WTC11 (cell line): ENCODE measurements around the gene PDE6H. TPM values are rescaled to one million over a fixed set of nuclear protein-coding genes. Genes with fewer than 3 reads are reported as not detected.

Source experiments
- ATAC-seq: fragments of 200-7000 bp; cut with Tn5 transposase; 2 replicates; pipeline ENCODE4 v1.10.0; 2021; ENCODE audit warnings: mild to moderate bottlenecking, moderate library complexity
- CTCF ChIA-PET: fragments of 300-600 bp; sonication (Branson Sonifier 250); formaldehyde crosslinking; loops from one replicate; lab custom pipeline; 2021; ENCODE audit warnings: antibody characterized with exemption; lab: Charles Lee
- POLR2A ChIA-PET: fragments of 350-600 bp; sonication (Branson Sonifier 250); formaldehyde crosslinking; loops from one replicate; lab custom pipeline; 2021; ENCODE audit warnings: antibody characterized with exemption; lab: Charles Lee
- DNase-seq: peaks from one replicate; pipeline ENCODE4 v3.0.0; 2021; ENCODE audit warnings: low spot score
- H3K27ac Mint-ChIP-seq: 2 replicates; pipeline ENCODE4 v1.8.0; 2021; ENCODE audit warnings: mixed read lengths
- H3K27me3 Mint-ChIP-seq: 2 replicates; pipeline ENCODE4 v1.8.0; 2021; ENCODE audit warnings: low read depth, mild to moderate bottlenecking, moderate library complexity, mixed read lengths
- H3K36me3 Mint-ChIP-seq: 2 replicates; pipeline ENCODE4 v1.8.0; 2021; ENCODE audit warnings: mixed read lengths
- H3K4me1 Mint-ChIP-seq: 2 replicates; pipeline ENCODE4 v1.8.0; 2022; ENCODE audit warnings: mixed read lengths
- H3K4me3 Mint-ChIP-seq: 2 replicates; pipeline ENCODE4 v1.8.0; 2021; ENCODE audit warnings: mild to moderate bottlenecking, moderate library complexity, mixed read lengths
- H3K9me3 Mint-ChIP-seq: 2 replicates; pipeline ENCODE4 v1.8.0; 2021; ENCODE audit warnings: mixed read lengths
- ATF1 ChIP-seq: sonication (generic); formaldehyde crosslinking; IDR thresholded peaks from 2 replicates; pipeline ENCODE4 v1.8.1; 2023; ENCODE audit warnings: mild to moderate bottlenecking, moderate library complexity, missing genetic modification reagents
- CBFB ChIP-seq: sonication (generic); formaldehyde crosslinking; IDR thresholded peaks from 2 replicates; pipeline ENCODE4 v1.8.1; 2022; ENCODE audit warnings: mild to moderate bottlenecking, low read depth, missing genetic modification reagents
- ELF4 ChIP-seq: sonication (generic); formaldehyde crosslinking; IDR thresholded peaks from 2 replicates; pipeline ENCODE4 v1.8.1; 2022; ENCODE audit warnings: low read depth, mild to moderate bottlenecking, moderate library complexity, missing genetic modification reagents
- FOXJ3 ChIP-seq: sonication (generic); formaldehyde crosslinking; IDR thresholded peaks from 2 replicates; pipeline ENCODE4 v1.9.0; 2021; ENCODE audit warnings: missing genetic modification reagents, mild to moderate bottlenecking, borderline replicate concordance
- FOXK1 ChIP-seq: sonication (generic); formaldehyde crosslinking; IDR thresholded peaks from 2 replicates; pipeline ENCODE4 v1.8.0; 2022; ENCODE audit warnings: mild to moderate bottlenecking, moderate library complexity, missing genetic modification reagents
- GTF2I ChIP-seq: fragments of 250-450 bp; sonication (Bioruptor Pico); conservative IDR thresholded peaks from 2 replicates; pipeline ENCODE4 v1.4.0; 2021; ENCODE audit warnings: mild to moderate bottlenecking
- NFATC4 ChIP-seq: fragments of 250-450 bp; sonication (Bioruptor Pico); IDR thresholded peaks from 2 replicates; pipeline ENCODE4 v1.9.0; 2021; ENCODE audit warnings: mild to moderate bottlenecking
- NFE2L1 ChIP-seq: sonication (generic); formaldehyde crosslinking; IDR thresholded peaks from 2 replicates; pipeline ENCODE4 v1.8.1; 2023; ENCODE audit warnings: missing genetic modification reagents
- RORB ChIP-seq: fragments of 250-450 bp; sonication (Bioruptor Pico); IDR thresholded peaks from 2 replicates; pipeline ENCODE4 v1.9.0; 2021; ENCODE audit warnings: mild to moderate bottlenecking
- SMAD3 ChIP-seq: sonication (generic); formaldehyde crosslinking; IDR thresholded peaks from 2 replicates; pipeline ENCODE4 v1.8.0; 2022; ENCODE audit warnings: missing genetic modification reagents, mild to moderate bottlenecking, borderline replicate concordance
- SOX15 ChIP-seq: fragments of 250-450 bp; sonication (Bioruptor Pico); IDR thresholded peaks from 2 replicates; pipeline ENCODE4 v1.9.0; 2021; ENCODE audit warnings: mild to moderate bottlenecking
- SP1 ChIP-seq: sonication (generic); formaldehyde crosslinking; conservative IDR thresholded peaks from 2 replicates; pipeline ENCODE4 v1.8.1; 2022; ENCODE audit warnings: missing genetic modification reagents
- TEAD1 ChIP-seq: sonication (generic); formaldehyde crosslinking; IDR thresholded peaks from 2 replicates; pipeline ENCODE4 v1.8.0; 2022; ENCODE audit warnings: mild to moderate bottlenecking, missing genetic modification reagents
- TP53 ChIP-seq: sonication (generic); formaldehyde crosslinking; IDR thresholded peaks from 2 replicates; pipeline ENCODE4 v1.8.1; 2023; ENCODE audit warnings: mild to moderate bottlenecking, missing genetic modification reagents
- ZNF121 ChIP-seq: sonication (generic); formaldehyde crosslinking; IDR thresholded peaks from 2 replicates; pipeline ENCODE4 v1.8.0; 2023; ENCODE audit warnings: missing genetic modification reagents
- ZNF138 ChIP-seq: sonication (generic); formaldehyde crosslinking; conservative IDR thresholded peaks from 2 replicates; pipeline ENCODE4 v1.8.1; 2022; ENCODE audit warnings: mild to moderate bottlenecking, moderate library complexity, missing genetic modification reagents
- ZNF317 ChIP-seq: sonication (generic); formaldehyde crosslinking; IDR thresholded peaks from 2 replicates; pipeline ENCODE4 v1.8.1; 2023; ENCODE audit warnings: low read depth, mild to moderate bottlenecking, moderate library complexity, missing genetic modification reagents, borderline replicate concordance
- total RNA-seq: library from RNA; stranded (reverse); gene quantifications from 3 replicates; pipeline ENCODE4 v1.2.3, GENCODE V29; 2021
- TF ChIP-seq, protein P1 (sequence below): sonication (generic); formaldehyde crosslinking; IDR thresholded peaks from 2 replicates; pipeline ENCODE4 v1.8.1; 2023; ENCODE audit warnings: mild to moderate bottlenecking, moderate library complexity, missing genetic modification reagents
- TF ChIP-seq, protein P2 (sequence below): sonication (generic); formaldehyde crosslinking; IDR thresholded peaks from 2 replicates; pipeline ENCODE4 v1.8.1; 2023; ENCODE audit warnings: mild to moderate bottlenecking, missing genetic modification reagents, moderate library complexity
- TF ChIP-seq, protein P3 (sequence below): sonication (generic); formaldehyde crosslinking; IDR thresholded peaks from 2 replicates; pipeline ENCODE4 v1.8.0; 2022; ENCODE audit warnings: mild to moderate bottlenecking, missing genetic modification reagents
- TF ChIP-seq, protein P4 (sequence below): fragments of 250-450 bp; sonication (Bioruptor Pico); conservative IDR thresholded peaks from 2 replicates; pipeline ENCODE4 v1.9.0; 2021; ENCODE audit warnings: mild to moderate bottlenecking
- TF ChIP-seq, protein P5 (sequence below): sonication (generic); formaldehyde crosslinking; IDR thresholded peaks from 2 replicates; pipeline ENCODE4 v1.8.0; 2022; ENCODE audit warnings: mild to moderate bottlenecking, missing genetic modification reagents
- TF ChIP-seq, protein P6 (sequence below): fragments of 250-450 bp; sonication (Bioruptor Pico); IDR thresholded peaks from 2 replicates; pipeline ENCODE4 v1.9.0; 2021; ENCODE audit warnings: mild to moderate bottlenecking
- TF ChIP-seq, protein P7 (sequence below): fragments of 250-450 bp; sonication (Bioruptor Pico); IDR thresholded peaks from 2 replicates; pipeline ENCODE4 v1.9.0; 2021; ENCODE audit warnings: moderate library complexity, mild to moderate bottlenecking, inconsistent platforms, borderline replicate concordance
- TF ChIP-seq, protein P8 (sequence below): fragments of 250-450 bp; sonication (Bioruptor Pico); IDR thresholded peaks from 2 replicates; pipeline ENCODE4 v1.8.0; 2021; ENCODE audit warnings: mild to moderate bottlenecking

Gene PDE6H
- total RNA-seq, 1 experiment from 2014 or later: not detected

DNA sequence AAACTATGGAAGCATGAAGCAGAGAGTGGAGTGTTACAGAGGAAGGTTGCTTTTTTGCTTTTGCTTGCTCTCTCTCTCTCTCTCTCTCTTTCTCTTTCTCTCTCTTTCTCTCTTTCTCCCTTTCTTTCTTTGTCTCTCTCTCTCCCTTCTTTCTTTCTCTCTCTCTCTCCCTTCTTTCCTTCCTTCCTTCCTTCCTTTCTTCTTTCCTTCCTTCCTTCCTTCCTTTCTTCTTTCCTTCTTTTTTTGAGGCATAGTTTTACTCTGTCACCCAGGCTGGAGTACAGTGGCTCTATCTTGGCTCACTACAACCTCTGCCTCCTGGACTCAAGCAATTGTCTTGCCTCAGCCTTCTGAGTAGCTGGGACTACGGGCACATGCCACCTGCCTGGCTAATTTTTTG lies 19.1 kb upstream of the PDE6H start (continued):
- TF ChIP-seq SOX15 (CRISPR knock-in tag) (no peak), FOXK1 (CRISPR knock-in tag) (no peak), GTF2I (no peak)
- TF ChIP-seq, protein P1, sequence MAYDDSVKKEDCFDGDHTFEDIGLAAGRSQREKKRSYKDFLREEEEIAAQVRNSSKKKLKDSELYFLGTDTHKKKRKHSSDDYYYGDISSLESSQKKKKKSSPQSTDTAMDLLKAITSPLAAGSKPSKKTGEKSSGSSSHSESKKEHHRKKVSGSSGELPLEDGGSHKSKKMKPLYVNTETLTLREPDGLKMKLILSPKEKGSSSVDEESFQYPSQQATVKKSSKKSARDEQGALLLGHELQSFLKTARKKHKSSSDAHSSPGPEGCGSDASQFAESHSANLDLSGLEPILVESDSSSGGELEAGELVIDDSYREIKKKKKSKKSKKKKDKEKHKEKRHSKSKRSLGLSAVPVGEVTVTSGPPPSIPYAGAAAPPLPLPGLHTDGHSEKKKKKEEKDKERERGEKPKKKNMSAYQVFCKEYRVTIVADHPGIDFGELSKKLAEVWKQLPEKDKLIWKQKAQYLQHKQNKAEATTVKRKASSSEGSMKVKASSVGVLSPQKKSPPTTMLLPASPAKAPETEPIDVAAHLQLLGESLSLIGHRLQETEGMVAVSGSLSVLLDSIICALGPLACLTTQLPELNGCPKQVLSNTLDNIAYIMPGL: no peak
- TF ChIP-seq, protein P2, sequence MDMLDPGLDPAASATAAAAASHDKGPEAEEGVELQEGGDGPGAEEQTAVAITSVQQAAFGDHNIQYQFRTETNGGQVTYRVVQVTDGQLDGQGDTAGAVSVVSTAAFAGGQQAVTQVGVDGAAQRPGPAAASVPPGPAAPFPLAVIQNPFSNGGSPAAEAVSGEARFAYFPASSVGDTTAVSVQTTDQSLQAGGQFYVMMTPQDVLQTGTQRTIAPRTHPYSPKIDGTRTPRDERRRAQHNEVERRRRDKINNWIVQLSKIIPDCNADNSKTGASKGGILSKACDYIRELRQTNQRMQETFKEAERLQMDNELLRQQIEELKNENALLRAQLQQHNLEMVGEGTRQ (CRISPR knock-in tag): no peak
- TF ChIP-seq, protein P3, sequence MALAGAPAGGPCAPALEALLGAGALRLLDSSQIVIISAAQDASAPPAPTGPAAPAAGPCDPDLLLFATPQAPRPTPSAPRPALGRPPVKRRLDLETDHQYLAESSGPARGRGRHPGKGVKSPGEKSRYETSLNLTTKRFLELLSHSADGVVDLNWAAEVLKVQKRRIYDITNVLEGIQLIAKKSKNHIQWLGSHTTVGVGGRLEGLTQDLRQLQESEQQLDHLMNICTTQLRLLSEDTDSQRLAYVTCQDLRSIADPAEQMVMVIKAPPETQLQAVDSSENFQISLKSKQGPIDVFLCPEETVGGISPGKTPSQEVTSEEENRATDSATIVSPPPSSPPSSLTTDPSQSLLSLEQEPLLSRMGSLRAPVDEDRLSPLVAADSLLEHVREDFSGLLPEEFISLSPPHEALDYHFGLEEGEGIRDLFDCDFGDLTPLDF (CRISPR knock-in tag): no peak
- TF ChIP-seq, protein P4, sequence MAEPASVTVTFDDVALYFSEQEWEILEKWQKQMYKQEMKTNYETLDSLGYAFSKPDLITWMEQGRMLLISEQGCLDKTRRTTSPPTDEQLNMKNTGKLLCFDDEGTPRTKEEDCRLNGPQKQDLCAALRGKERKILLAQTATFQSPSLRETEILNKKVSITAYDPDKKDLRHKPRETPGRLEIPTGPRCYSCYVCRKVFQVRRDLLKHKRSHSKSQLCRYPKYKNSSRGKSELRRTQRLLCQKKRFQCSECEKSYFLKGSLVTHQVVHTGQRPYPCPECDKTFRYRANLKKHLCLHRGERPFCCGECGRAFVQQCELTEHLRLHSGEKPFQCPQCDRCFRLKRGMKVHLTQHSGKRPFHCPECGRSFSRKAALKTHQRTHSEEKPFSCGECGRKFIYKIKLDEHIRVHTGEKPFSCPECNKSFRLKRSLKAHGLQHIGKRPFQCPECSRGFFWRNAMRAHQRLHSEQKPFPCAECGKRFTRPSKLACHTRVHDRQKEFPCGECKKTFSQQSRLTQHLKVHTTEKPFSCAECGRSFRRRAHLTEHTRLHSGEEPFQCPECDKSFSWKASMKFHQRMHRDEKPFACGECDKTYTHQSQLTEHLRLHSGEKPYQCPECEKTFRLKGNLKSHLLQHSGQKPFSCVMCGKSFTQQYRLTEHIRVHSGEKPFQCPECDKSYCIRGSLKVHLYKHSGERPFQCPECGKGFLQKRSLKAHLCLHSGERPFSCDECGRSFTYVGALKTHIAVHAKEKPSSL (CRISPR knock-in tag): no peak

DNA sequence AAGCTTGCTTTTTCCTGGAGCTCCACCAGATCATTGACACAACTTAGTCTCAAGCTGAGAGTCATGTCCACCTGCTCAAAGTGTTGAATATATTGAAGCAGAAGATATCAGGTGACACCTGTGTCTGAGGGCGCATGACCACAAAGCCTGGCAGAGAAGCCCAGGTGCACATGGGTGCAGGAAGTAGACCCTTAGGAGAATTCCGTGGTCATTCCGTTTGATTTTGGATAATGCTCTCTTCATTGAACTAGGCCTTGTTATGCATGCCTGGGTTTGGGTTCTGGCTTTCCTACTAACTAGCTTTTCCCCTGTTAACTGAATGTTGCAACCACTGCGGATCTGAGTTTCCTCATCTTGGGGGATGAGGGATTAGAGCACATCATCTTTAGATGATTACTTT lies 18.6 kb upstream of the PDE6H start:
- no peak for ATAC-seq
- no peak overlapping the region for H3K4me3 Mint-ChIP-seq
- CTCF ChIA-PET: interaction anchor here (1.2 kb wide), 1 partner anchor 18 kb away, joined by 3 read pairs; no protein-coding TSS in a partner anchor
- POLR2A ChIA-PET: no interaction called here
- TF ChIP-seq TP53 (CRISPR knock-in tag) (no peak), RORB (CRISPR knock-in tag) (no peak), ELF4 (CRISPR knock-in tag) (no peak), FOXJ3 (no peak), ATF1 (no peak), ZNF138 (CRISPR knock-in tag) (no peak), NFE2L1 (CRISPR knock-in tag) (no peak), CBFB (no peak), ZNF317 (CRISPR knock-in tag) (no peak), NFATC4 (CRISPR knock-in tag) (no peak), ZNF121 (CRISPR knock-in tag) (no peak), SP1 (no peak), SMAD3 (CRISPR knock-in tag) (no peak), TEAD1 (CRISPR knock-in tag) (no peak)
- TF ChIP-seq, protein P5, sequence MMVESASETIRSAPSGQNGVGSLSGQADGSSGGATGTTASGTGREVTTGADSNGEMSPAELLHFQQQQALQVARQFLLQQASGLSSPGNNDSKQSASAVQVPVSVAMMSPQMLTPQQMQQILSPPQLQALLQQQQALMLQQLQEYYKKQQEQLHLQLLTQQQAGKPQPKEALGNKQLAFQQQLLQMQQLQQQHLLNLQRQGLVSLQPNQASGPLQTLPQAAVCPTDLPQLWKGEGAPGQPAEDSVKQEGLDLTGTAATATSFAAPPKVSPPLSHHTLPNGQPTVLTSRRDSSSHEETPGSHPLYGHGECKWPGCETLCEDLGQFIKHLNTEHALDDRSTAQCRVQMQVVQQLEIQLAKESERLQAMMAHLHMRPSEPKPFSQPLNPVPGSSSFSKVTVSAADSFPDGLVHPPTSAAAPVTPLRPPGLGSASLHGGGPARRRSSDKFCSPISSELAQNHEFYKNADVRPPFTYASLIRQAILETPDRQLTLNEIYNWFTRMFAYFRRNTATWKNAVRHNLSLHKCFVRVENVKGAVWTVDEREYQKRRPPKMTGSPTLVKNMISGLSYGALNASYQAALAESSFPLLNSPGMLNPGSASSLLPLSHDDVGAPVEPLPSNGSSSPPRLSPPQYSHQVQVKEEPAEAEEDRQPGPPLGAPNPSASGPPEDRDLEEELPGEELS (CRISPR knock-in tag): no peak
- TF ChIP-seq, protein P1: no peak
- TF ChIP-seq, protein P6, sequence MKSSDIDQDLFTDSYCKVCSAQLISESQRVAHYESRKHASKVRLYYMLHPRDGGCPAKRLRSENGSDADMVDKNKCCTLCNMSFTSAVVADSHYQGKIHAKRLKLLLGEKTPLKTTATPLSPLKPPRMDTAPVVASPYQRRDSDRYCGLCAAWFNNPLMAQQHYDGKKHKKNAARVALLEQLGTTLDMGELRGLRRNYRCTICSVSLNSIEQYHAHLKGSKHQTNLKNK (CRISPR knock-in tag): no peak
- TF ChIP-seq, protein P7, sequence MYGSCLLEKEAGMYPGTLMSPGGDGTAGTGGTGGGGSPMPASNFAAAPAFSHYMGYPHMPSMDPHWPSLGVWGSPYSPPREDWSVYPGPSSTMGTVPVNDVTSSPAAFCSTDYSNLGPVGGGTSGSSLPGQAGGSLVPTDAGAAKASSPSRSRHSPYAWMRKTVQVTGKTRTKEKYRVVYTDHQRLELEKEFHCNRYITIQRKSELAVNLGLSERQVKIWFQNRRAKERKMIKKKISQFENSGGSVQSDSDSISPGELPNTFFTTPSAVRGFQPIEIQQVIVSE (CRISPR knock-in tag): no peak
- TF ChIP-seq, protein P8, sequence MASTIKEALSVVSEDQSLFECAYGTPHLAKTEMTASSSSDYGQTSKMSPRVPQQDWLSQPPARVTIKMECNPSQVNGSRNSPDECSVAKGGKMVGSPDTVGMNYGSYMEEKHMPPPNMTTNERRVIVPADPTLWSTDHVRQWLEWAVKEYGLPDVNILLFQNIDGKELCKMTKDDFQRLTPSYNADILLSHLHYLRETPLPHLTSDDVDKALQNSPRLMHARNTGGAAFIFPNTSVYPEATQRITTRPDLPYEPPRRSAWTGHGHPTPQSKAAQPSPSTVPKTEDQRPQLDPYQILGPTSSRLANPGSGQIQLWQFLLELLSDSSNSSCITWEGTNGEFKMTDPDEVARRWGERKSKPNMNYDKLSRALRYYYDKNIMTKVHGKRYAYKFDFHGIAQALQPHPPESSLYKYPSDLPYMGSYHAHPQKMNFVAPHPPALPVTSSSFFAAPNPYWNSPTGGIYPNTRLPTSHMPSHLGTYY: no peak
- TF ChIP-seq, all 79 proteins: peak for 0
- Mint-ChIP-seq H3K27me3 (no peaks in the 10 kb centered on the region; the same call in 1 of the 2 replicates), H3K4me1 (peaks cover 28% of the 10 kb centered on the region), H3K36me3 (no peaks in the 10 kb centered on the region), H3K9me3 (no peaks in the 10 kb centered on the region), H3K27ac (no peak overlapping the region)
- DNase-seq: no peak
